CD4-positive, alpha-beta T cell treated with Interleukin-15 for 4 hours (primary cell): ENCODE measurements around the gene PCDH12.
A peak's percentile ranks its signal among the peaks of the same experiment; 100 is the strongest.

Experiments used
- DNase-seq: peaks from one replicate; pipeline ENCODE4 v3.0.0-alpha.2; 2020; ENCODE audit warnings: low spot score

The PCDH12 gene

GRCh38 chr5:141958113-141958512 is at the start of gene PCDH12:
Gene PCDH12, minus strand, starts transcription at chr5:141958202. Its CDS starts 351 bp downstream, at chr5:141957851.
- DNase-seq: no peak

- DNase-seq: no peak
These were observed 49.2 kb upstream of the PCDH12 start for GRCh38 chr5:142007237-142007544.

GRCh38 chr5:142006363-142007236 is 48.6 kb upstream of the PCDH12 start:
- peak; percentile 75 for DNase-seq

GRCh38 chr5:142003266-142003800 is 45.3 kb upstream of the PCDH12 start:
- DNase-seq: no peak

GRCh38 chr5:142000704-142001484 is 42.9 kb upstream of the PCDH12 start:
- no peak for DNase-seq

- DNase-seq: no peak
These were observed 42.2 kb upstream of the PCDH12 start for GRCh38 chr5:142000173-142000572.

- DNase-seq: no peak
These were observed 39.5 kb upstream of the PCDH12 start for GRCh38 chr5:141997358-141997960.

- no peak for DNase-seq
These were observed 37.7 kb upstream of the PCDH12 start for GRCh38 chr5:141995656-141996055.

GRCh38 chr5:141994511-141995136 is 36.6 kb upstream of the PCDH12 start:
- no peak for DNase-seq

- peak; percentile 81 for DNase-seq
These were observed 34.5 kb upstream of the PCDH12 start for GRCh38 chr5:141992349-141992963.

- no peak for DNase-seq
These were observed 31.7 kb upstream of the PCDH12 start for GRCh38 chr5:141989720-141990119.

GRCh38 chr5:141986072-141986471 is 28.1 kb upstream of the PCDH12 start:
- no peak for DNase-seq

- no peak for DNase-seq
These were observed 24.6 kb upstream of the PCDH12 start for GRCh38 chr5:141982626-141983025.

GRCh38 chr5:141978389-141978788 is 20.4 kb upstream of the PCDH12 start:
- no peak for DNase-seq

GRCh38 chr5:141976176-141976575 is 18.2 kb upstream of the PCDH12 start:
- no peak for DNase-seq

- DNase-seq: no peak
These were observed 16.0 kb upstream of the PCDH12 start for GRCh38 chr5:141973871-141974595.

- no peak for DNase-seq
These were observed 12.1 kb upstream of the PCDH12 start for GRCh38 chr5:141969783-141970771.

- DNase-seq: peak; percentile 93
These were observed 11.1 kb upstream of the PCDH12 start, which contains the start of gene RNF14 for GRCh38 chr5:141968914-141969608. Gene RNF14, plus strand, starts transcription at chr5:141969105. Its CDS starts 4,484 bp downstream, at chr5:141973589.

GRCh38 chr5:141966963-141967333 is 8.9 kb upstream of the PCDH12 start:
- no peak for DNase-seq
